Mucosa of rectum (tissue), 2 donors: ENCODE data around the gene ELOVL3.

Experiments used
- H3K27ac ChIP-seq, 2 donors: one replicate each; pipeline ENCODE4 v1.7.0; 2013; ENCODE audit warnings: inconsistent platforms in 2 of 2, low read depth in 2 of 2, low read length in 2 of 2
- H3K27me3 ChIP-seq, 2 donors: one replicate each; pipeline ENCODE4 v1.7.0; 2013; ENCODE audit warnings: low read length in 2 of 2; ENCODE audit not compliant: control insufficient read depth in 2 of 2, insufficient read depth in 2 of 2
- H3K36me3 ChIP-seq, 2 donors: one replicate each; pipeline ENCODE4 v1.7.0; 2013; ENCODE audit warnings: low read length in 2 of 2; ENCODE audit not compliant: control insufficient read depth in 2 of 2, insufficient read depth in 2 of 2
- H3K4me1 ChIP-seq, 2 donors: one replicate each; pipeline ENCODE4 v1.7.0; 2013; ENCODE audit warnings: low read length in 2 of 2, mild to moderate bottlenecking in 1 of 2; ENCODE audit not compliant: control insufficient read depth in 2 of 2, insufficient read depth in 2 of 2
- H3K4me3 ChIP-seq, 2 donors: one replicate each; pipeline ENCODE4 v1.7.0; 2013; ENCODE audit warnings: low read length in 2 of 2
- H3K9ac ChIP-seq, 2 donors: one replicate each; pipeline ENCODE4 v1.7.0; 2013; ENCODE audit warnings: low read length in 2 of 2, low read depth in 1 of 2, mild to moderate bottlenecking in 1 of 2
- H3K9me3 ChIP-seq, 2 donors: one replicate each; pipeline ENCODE4 v1.7.0; 2013; ENCODE audit warnings: low read length in 2 of 2; ENCODE audit not compliant: control insufficient read depth in 2 of 2
- donor health status: healthy.
- donor health status: Normal muscosa, but diverticular disease.

The ELOVL3 gene

DNA sequence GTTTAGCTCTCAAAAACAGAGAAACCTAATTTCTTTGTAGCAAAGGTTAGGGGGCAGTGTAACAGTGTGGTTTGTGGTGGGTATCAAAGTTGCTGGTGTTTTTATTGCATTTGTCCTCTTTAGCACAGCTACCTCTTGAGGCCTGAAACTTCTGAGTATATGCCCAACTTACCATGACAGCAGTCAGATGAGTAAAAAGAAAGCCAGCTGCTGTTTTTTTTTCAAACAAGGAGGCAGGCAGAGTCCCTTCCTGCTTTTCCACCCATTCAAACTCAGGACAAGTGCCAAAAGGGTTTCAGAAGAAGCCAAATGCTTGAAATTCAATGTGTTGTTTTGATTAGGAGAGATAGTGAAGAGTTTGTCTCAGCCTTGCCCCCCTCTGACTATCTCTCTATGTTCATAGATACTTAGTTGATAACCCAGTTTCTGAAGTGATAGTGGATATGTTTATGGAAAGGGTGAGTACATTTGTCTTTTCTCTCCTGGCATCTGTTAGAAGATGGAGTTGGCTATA lies 42.3 kb downstream of the ELOVL3 start:
- H3K36me3 ChIP-seq: peaks cover 4 to 11% of the 10 kb centered on the region in 2 donors
- H3K27me3 ChIP-seq: no peaks in the 10 kb centered on the region
- no peaks in the 10 kb centered on the region for H3K4me1 ChIP-seq
- H3K9ac ChIP-seq: no peak overlapping the region
- no peak overlapping the region for H3K27ac ChIP-seq
- H3K9me3 ChIP-seq: no peaks in the 10 kb centered on the region
- H3K4me3 ChIP-seq: no peak overlapping the region

DNA sequence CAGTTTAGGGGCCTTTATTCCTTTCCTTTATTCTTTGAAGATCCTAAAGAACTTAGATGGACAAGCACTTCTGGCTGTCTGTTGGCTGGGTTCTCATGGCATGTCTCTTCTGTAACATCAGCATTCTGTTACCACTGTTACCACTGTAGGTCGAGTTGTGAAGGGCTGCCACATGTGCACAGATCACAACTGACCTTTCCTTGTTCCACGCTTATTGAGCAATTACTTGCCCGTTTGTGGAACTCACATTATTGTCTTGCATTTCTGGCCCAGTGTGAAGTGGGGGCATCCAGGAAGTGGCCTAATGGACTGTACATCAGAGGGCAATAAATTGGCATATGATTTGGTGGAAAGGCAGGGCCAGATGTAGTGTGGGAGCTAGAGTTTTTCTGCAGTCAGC lies 42.9 kb downstream of the ELOVL3 start:
- Histone ChIP-seq H3K9ac (no peak overlapping the region), H3K4me3 (no peak overlapping the region), H3K4me1 (no peaks in the 10 kb centered on the region), H3K36me3 (peaks cover 0 to 8% of the 10 kb centered on the region in 2 donors), H3K27ac (no peak overlapping the region), H3K9me3 (no peaks in the 10 kb centered on the region), H3K27me3 (no peaks in the 10 kb centered on the region)

GRCh38 chr10:102274062-102274461 lies 48.0 kb downstream of the ELOVL3 start:
- no peaks in the 10 kb centered on the region for H3K4me1 ChIP-seq
- peaks cover 0 to 7% of the 10 kb centered on the region in 2 donors for H3K36me3 ChIP-seq
- H3K9me3 ChIP-seq: no peaks in the 10 kb centered on the region
- H3K27ac ChIP-seq: no peak overlapping the region
- H3K9ac ChIP-seq: no peak overlapping the region
- H3K27me3 ChIP-seq: no peaks in the 10 kb centered on the region
- no peak overlapping the region for H3K4me3 ChIP-seq

DNA sequence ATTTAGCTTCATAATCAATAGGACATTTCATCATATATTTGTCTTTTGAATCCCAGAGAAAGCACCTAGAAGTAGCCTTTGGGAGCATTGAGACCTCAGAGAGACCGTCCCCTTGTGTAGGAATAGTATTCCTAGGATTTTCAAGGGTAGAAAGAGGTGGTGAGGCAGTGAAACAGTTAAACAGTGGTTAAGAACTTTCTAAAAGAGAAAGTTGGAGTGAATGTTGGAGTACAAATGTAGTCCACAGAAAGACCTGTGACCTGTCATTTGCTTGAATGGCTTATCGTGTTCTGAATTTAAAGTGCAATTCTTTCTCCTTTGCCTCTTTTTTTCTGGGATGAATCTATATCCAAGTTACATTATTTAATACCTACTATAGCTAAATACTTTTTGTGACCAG lies 49.2 kb downstream of the ELOVL3 start:
- no peaks in the 10 kb centered on the region for H3K27me3 ChIP-seq
- no peak overlapping the region for H3K4me3 ChIP-seq
- no peak overlapping the region for H3K27ac ChIP-seq
- no peak overlapping the region for H3K9ac ChIP-seq
- H3K36me3 ChIP-seq: peaks cover 0 to 7% of the 10 kb centered on the region in 2 donors
- H3K4me1 ChIP-seq: no peaks in the 10 kb centered on the region
- H3K9me3 ChIP-seq: no peaks in the 10 kb centered on the region

- Histone ChIP-seq H3K27me3 (no peaks in the 10 kb centered on the region), H3K9ac (no peak overlapping the region), H3K4me3 (no peak overlapping the region), H3K9me3 (no peaks in the 10 kb centered on the region), H3K36me3 (peaks cover 3% of the 10 kb centered on the region in 2 donors), H3K4me1 (no peaks in the 10 kb centered on the region), H3K27ac (no peak overlapping the region)
These were observed 53.0 kb downstream of the ELOVL3 start for GRCh38 chr10:102279104-102279503.
